T-helper 1 cell treated with Interleukin-12 subunit alpha and Interleukin-12 subunit beta and Interleukin-4 antibody, amounts not matched to agents 30 μg/mL and 1 μg/mL, for 36 hours (primary cell): ENCODE measurements around the gene FGF3.

Experiments
- H3K27ac Mint-ChIP-seq: one replicate; pipeline ENCODE4 v1.8.0; 2021; ENCODE audit warnings: mild to moderate bottlenecking, mixed read lengths
- H3K27me3 Mint-ChIP-seq: one replicate; pipeline ENCODE4 v1.8.0; 2021; ENCODE audit warnings: low read depth, mixed read lengths
- H3K36me3 Mint-ChIP-seq: one replicate; pipeline ENCODE4 v1.8.0; 2021; ENCODE audit warnings: low read depth, mixed read lengths
- H3K4me1 Mint-ChIP-seq: one replicate; pipeline ENCODE4 v1.8.0; 2021; ENCODE audit warnings: low read depth, mixed read lengths
- H3K4me3 Mint-ChIP-seq: one replicate; pipeline ENCODE4 v1.8.0; 2021; ENCODE audit warnings: mild to moderate bottlenecking, moderate library complexity, mixed read lengths
- H3K9me3 Mint-ChIP-seq: one replicate; pipeline ENCODE4 v1.8.0; 2021; ENCODE audit warnings: mixed read lengths

The FGF3 gene

GRCh38 chr11:69818603-69819441 lies at the start of gene FGF3:
Gene FGF3 (minus strand): TSS chr11:69819416. CDS start chr11:69818933, 483 bp downstream.
- Mint-ChIP-seq H3K36me3 (no peaks in the 10 kb centered on the region), H3K9me3 (no peaks in the 10 kb centered on the region), H3K27me3 (peaks cover 48% of the 10 kb centered on the region)

GRCh38 chr11:69868871-69869270 lies 49.7 kb upstream of the FGF3 start:
- no peaks in the 10 kb centered on the region for H3K9me3 Mint-ChIP-seq
- no peak overlapping the region for H3K27ac Mint-ChIP-seq
- H3K4me3 Mint-ChIP-seq, result no peak overlapping the region
- H3K36me3 Mint-ChIP-seq, result no peaks in the 10 kb centered on the region
- peaks cover 7% of the 10 kb centered on the region for H3K27me3 Mint-ChIP-seq
- no peaks in the 10 kb centered on the region for H3K4me1 Mint-ChIP-seq

More at GRCh38 chr11:69818603-69819441, at the start of gene FGF3:
- no peak within 1 kb of the TSS for H3K4me3 Mint-ChIP-seq
- no peaks in the 10 kb centered on the region for H3K4me1 Mint-ChIP-seq
- peak within 1 kb of the TSS; percentile 23 for H3K27ac Mint-ChIP-seq

- Mint-ChIP-seq H3K9me3 (no peaks in the 10 kb centered on the region), H3K27me3 (peaks cover 7% of the 10 kb centered on the region), H3K36me3 (no peaks in the 10 kb centered on the region), H3K4me3 (no peak overlapping the region), H3K4me1 (no peaks in the 10 kb centered on the region), H3K27ac (no peak overlapping the region)
Measured at GRCh38 chr11:69868006-69868810, 49.0 kb upstream of the FGF3 start.

GRCh38 chr11:69867076-69868005 lies 48.1 kb upstream of the FGF3 start:
- H3K9me3 Mint-ChIP-seq, result no peaks in the 10 kb centered on the region
- no peak overlapping the region for H3K27ac Mint-ChIP-seq
- H3K27me3 Mint-ChIP-seq, result peaks cover 7% of the 10 kb centered on the region
- no peak overlapping the region for H3K4me3 Mint-ChIP-seq
- H3K4me1 Mint-ChIP-seq, result no peaks in the 10 kb centered on the region
- no peaks in the 10 kb centered on the region for H3K36me3 Mint-ChIP-seq

GRCh38 chr11:69866648-69867047 lies 47.4 kb upstream of the FGF3 start:
- no peaks in the 10 kb centered on the region for H3K4me1 Mint-ChIP-seq
- no peaks in the 10 kb centered on the region for H3K36me3 Mint-ChIP-seq
- H3K27me3 Mint-ChIP-seq, result peaks cover 7% of the 10 kb centered on the region
- H3K9me3 Mint-ChIP-seq, result no peaks in the 10 kb centered on the region
- no peak overlapping the region for H3K27ac Mint-ChIP-seq
- H3K4me3 Mint-ChIP-seq, result no peak overlapping the region

GRCh38 chr11:69865707-69866106 lies 46.5 kb upstream of the FGF3 start:
- Mint-ChIP-seq H3K27me3 (peaks cover 7% of the 10 kb centered on the region), H3K4me3 (no peak overlapping the region), H3K36me3 (no peaks in the 10 kb centered on the region), H3K9me3 (no peaks in the 10 kb centered on the region), H3K27ac (no peak overlapping the region), H3K4me1 (no peaks in the 10 kb centered on the region)

GRCh38 chr11:69864686-69865661 lies 45.8 kb upstream of the FGF3 start:
- Mint-ChIP-seq H3K27me3 (peaks cover 7% of the 10 kb centered on the region), H3K4me3 (no peak overlapping the region), H3K9me3 (no peaks in the 10 kb centered on the region), H3K36me3 (no peaks in the 10 kb centered on the region), H3K27ac (no peak overlapping the region), H3K4me1 (no peaks in the 10 kb centered on the region)

- Mint-ChIP-seq H3K4me3 (no peak overlapping the region), H3K27me3 (peaks cover under 1% of the 10 kb centered on the region), H3K36me3 (no peaks in the 10 kb centered on the region)
Measured at GRCh38 chr11:69863544-69864200, 44.5 kb upstream of the FGF3 start.

GRCh38 chr11:69862797-69863543 lies 43.8 kb upstream of the FGF3 start:
- H3K27me3 Mint-ChIP-seq, result no peaks in the 10 kb centered on the region
- no peaks in the 10 kb centered on the region for H3K36me3 Mint-ChIP-seq
- H3K9me3 Mint-ChIP-seq, result no peaks in the 10 kb centered on the region
- no peak overlapping the region for H3K4me3 Mint-ChIP-seq
- no peak overlapping the region for H3K27ac Mint-ChIP-seq
- H3K4me1 Mint-ChIP-seq, result no peaks in the 10 kb centered on the region

More at GRCh38 chr11:69863544-69864200, 44.5 kb upstream of the FGF3 start:
- H3K9me3 Mint-ChIP-seq, result no peaks in the 10 kb centered on the region
- H3K4me1 Mint-ChIP-seq, result no peaks in the 10 kb centered on the region
- no peak overlapping the region for H3K27ac Mint-ChIP-seq

GRCh38 chr11:69862331-69862771 lies 43.1 kb upstream of the FGF3 start:
- Mint-ChIP-seq H3K4me3 (no peak overlapping the region), H3K27ac (no peak overlapping the region), H3K9me3 (no peaks in the 10 kb centered on the region), H3K27me3 (peaks cover 3% of the 10 kb centered on the region), H3K36me3 (no peaks in the 10 kb centered on the region), H3K4me1 (no peaks in the 10 kb centered on the region)

GRCh38 chr11:69861901-69862300 lies 42.7 kb upstream of the FGF3 start:
- Mint-ChIP-seq H3K4me3 (no peak overlapping the region), H3K36me3 (no peaks in the 10 kb centered on the region), H3K27ac (no peak overlapping the region), H3K27me3 (peaks cover 6% of the 10 kb centered on the region), H3K9me3 (no peaks in the 10 kb centered on the region), H3K4me1 (no peaks in the 10 kb centered on the region)

GRCh38 chr11:69860796-69861445 lies 41.7 kb upstream of the FGF3 start:
- Mint-ChIP-seq H3K27me3 (peaks cover 6% of the 10 kb centered on the region), H3K4me3 (no peak overlapping the region), H3K36me3 (no peaks in the 10 kb centered on the region), H3K4me1 (no peaks in the 10 kb centered on the region), H3K27ac (no peak overlapping the region), H3K9me3 (no peaks in the 10 kb centered on the region)
